Hypothalamus (tissue), 51 donors: ENCODE data around the gene GALNT17.
A peak's percentile ranks its signal among the peaks of the same experiment; 100 is the strongest.

ENCODE experiments used
- DNase-seq, 51 donors: peaks; one replicate each; lab custom pipeline; 2025; lab: John Stamatoyannopoulos, UW

GALNT17 gene

DNA sequence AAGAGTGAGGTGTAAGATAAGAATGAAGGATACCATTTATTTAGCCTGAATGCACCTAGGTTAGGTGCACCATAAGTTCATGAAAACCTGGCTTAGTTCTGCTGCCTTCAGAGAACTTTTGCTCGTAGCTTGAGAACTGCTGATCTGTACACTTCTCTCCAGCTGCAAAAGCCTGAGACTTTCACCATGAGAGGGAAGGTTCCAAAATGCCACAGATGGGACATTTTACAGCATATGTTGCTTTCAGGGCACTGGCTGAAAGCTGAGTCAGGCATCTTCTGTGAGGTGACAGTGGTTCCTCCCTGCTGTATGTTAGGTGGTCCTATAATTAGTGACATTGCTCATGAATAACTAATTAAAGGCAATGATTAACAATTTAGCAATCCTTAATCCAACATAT, 298.3 kb downstream of the GALNT17 start:
- no peak for DNase-seq

DNA sequence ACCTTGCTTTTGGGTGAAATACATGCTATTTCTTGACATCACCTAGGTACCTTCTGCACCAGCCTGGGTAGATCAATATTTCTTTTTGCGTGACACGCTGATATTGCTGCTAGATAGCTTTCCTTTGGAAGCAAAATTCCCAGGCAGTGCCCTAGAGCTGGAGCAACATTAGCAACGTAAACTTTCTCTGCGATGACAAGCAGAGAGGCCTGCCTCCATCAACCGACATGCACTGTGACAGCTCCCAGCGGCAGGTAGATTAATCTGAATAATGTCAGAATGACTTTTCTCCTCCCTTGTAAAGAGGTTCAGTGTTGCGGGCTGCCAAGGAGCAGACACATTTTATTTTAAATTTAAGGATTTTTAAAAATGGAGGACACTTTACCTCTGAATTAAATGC, 307.4 kb downstream of the GALNT17 start:
- no peak for DNase-seq

DNA sequence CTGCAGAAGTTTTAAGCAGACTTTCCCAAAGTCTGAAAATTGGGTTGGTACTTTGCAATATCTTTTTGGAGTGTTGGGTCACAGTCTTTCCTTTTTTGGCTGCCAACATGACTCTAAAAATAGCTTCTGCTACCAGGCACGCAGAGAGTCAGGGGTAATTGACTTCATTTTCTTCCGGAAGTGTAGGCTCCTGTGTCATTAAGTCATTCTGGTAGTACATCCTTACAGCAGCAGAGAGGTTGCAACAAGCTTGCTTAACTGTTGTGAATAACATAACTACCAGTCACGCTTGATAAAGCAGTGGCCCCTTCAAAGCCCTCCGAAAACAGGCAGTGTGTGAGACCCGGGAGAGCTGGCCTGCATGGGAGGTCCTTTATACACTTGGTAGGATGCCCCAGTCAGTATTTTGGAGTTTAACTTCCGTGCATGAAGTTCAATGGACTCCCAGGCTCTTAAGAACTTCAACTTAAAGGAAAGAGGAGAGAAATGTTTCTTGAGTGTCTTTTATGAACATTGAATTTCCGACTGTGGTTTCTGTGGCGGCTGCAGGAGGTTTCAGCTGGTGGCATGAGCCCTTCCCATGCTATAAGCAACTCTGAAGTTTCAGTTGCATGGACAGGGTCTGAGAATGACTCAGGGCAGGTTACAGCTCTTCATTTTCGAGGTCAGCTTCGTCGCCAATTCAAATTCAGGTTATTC, 310.7 kb downstream of the GALNT17 start:
- no peak for DNase-seq

DNA sequence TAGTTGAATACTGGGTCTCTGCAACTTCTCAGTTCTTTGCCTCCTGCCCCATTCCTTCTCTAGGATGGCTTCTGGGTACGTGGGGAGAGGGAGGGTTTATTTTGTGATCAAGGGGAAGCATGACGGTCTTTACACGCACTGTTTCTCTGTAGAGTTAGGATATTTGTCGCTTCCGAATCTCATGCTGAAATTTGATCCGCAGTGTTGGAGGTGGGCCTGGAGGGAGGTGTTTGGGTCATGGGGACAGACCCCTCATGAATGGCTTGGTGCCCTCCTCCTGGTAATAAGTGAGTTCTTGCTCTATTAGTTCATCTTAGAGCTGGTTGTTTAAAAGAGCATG, 311.2 kb downstream of the GALNT17 start:
- DNase-seq = no peak

DNA sequence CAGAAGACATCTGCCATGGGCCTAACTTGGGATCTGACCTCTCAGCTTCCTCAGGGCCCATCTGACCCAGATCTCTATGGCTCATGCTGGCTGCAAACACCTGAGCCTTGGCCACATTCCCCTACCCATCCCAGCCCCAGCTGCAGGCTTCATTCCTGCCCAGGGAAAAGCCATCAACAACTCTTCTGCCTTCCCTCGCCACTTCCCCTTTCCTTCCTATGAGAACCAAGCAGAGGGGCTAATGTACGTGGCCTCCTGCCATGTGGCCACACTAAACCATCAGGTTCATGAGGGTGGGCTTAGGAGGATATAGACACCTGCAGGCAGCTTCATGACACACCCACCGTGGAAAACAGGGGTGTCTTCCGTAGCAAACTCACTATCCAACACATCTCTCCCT, 312.2 kb downstream of the GALNT17 start:
- DNase-seq = no peak

DNA sequence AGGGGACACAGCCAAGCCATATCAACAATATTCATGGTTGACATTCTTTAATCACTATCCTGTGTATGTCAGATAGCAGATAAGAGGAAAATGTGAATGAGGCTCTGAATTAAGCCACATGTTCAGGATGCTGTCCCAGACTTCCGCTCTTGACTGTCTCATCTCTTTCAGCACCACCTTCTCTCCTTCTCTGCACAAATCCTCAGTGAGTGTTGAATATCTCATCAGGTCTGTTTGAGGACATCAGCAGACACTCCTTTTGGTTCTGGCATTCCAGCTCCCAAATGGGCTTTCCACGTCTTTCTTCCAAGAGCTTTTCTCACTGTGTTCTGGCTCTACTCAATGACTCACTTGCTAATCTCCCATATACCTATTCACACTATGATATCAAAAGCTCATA, 321.7 kb downstream of the GALNT17 start:
- DNase-seq = no peak

DNA sequence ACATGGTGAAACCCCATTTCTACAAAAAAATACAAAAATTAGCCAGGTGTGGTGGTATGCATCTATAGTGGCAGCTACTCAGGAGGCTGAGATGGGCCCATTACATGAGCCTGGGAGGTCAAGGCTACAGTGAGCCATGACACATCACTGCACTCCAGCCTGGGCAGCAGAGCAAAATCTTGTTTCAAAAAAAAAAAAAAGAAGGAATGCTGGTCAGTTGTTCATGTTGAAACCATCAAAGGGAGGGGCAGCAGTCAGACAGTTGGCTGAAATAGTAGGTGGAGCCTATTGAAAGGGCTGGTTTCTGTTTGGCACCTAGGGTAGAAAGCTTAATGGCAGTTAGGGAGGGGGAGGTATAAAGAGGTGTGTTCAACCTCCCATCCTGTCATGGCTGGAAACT, 323.0 kb downstream of the GALNT17 start:
- no peak for DNase-seq

DNA sequence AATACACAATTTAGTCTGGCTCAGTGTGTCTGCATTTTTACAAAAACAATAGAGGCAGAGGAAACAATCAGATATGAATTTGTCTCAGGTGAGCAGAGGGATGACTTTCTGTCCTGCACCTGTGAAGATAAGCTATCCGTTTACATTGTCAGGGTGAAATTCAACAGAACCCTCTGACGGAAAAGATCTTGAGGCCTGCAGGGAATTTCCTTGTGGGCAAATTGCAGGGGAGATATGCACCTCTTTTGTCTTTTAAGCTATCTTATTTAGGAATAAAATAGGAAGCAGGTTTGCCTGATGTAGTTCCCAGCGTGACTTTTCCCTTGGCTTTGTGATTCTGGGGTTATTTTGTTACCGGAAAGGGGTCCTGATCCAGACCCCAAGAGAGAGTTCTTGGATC, 325.1 kb downstream of the GALNT17 start:
- DNase-seq = no peak

DNA sequence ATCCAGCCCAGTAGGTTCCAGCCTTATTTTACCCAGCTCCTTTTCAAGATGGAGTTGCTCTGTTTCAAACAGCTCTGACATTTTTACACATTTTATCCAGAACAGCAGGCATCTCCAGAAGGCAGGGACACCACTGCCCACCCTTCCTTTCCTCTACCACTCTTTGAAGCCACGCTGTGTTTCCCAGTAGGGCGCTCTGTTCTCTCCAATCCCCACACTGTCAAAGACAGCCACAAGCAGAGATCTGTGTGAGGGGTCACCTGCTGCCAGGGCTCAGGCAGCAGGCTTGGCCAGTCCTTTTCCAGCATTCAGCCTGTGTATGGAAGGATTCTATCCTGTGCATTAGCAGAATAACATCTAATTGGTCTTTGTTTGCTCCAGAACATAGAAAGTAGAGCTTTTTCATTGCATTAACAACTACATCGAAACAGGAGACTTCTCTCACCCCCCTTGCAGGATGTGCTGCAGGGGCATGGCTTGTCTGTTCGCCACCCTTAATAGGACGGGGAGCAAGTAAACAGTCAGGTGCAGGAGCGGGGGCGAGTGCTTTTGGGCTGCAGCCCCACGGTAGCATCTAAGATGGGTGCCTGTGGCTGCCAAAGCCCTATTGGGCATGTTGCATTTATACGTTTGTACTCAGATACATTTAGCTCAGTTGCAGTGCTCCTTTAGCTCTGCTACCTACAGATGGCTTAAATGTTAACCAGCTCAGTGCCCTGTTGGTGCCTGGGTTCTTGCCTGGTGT, 326.1 kb downstream of the GALNT17 start:
- DNase-seq = no peak

DNA sequence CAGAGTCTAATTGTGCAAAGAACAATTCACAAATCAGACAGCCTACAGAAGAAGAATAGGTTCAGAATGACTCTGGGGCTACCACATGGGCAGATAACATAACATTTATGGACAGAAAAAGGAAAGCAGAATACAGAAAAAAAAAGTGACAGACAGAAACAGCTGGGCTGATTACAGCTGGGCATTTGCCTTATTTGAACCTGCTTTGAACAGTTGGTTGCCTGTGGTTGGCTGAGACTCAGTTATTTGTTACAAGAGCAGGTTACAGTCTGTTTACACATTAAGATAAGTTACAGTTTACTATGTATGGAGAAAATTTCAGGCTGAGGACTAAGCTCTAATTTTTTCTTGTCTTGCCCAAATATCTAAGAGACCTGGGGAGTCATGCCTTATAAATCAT, 327.2 kb downstream of the GALNT17 start:
- no peak for DNase-seq

DNA sequence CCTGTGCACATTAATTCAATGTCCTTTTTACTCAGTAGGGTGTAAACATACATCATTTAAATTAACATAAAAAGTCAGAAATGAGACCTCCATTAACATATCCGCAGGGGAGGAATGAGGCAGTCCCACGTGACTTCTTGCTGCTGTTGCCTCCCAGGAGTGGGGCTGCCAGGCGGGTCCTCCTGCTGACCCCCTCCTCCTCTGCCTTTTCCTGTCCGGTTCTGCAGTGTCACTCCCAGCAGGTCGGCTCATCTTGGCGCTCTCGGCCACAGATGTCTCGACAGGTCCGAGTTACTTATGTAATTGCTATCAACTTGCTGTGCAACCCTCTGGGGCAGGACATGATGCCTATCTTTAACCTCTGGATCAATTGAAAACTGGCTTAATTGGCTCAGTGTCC, 329.6 kb downstream of the GALNT17 start:
- DNase-seq = no peak

DNA sequence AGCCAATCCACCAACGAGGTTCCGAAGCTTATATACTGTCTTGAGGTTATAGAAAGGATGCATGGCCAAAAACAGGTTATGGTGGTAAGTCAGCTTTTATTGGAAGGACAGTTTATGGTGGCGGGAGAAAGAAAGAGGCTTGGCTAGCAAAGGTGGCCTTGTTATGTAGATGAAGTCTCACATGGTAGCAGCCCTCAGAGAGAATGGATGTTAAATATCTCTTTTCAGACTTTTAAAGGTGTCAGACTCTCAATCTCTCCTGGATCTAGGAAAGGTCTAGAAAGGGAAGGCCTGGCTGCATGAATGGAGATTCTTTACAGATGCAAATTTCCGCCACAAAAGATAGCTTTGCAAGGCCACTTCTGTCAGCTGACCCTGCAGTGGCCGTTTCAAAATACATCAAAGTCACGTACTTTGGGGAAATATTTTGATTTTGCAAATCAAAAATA, 333.8 kb downstream of the GALNT17 start:
- DNase-seq = no peak

DNA sequence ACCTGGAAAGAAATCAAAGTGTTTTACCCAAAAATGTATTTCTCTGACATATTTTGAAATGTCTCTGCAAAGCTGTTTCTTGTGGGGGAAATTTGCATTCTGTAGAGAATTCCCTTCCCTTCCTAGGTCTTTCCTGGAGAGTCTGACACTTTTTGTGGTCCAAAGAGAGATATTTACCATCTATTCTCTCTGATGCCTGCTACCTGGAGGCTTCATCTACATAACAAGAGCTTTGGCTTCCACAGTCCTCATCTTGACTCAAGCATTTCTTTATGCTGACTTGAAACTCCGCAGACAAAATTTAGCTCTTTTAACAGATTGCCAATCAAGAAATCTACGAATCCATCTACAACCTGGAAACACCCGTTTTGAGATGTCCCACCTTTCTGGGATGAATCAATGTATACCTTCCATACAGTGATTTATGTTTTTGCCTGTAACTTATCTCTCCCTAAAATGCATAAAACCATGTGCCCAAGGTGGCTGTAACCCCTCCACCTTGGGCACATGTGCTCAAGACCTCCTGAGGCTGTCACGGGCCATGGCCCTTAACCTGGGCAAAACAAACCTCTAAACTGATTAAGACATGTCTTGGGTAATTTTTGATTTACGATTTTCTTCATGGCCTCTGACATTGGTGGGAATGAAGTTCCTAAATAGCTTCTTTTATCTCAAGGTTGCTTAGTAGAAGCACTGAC, 334.7 kb downstream of the GALNT17 start:
- DNase-seq = no peak

DNA sequence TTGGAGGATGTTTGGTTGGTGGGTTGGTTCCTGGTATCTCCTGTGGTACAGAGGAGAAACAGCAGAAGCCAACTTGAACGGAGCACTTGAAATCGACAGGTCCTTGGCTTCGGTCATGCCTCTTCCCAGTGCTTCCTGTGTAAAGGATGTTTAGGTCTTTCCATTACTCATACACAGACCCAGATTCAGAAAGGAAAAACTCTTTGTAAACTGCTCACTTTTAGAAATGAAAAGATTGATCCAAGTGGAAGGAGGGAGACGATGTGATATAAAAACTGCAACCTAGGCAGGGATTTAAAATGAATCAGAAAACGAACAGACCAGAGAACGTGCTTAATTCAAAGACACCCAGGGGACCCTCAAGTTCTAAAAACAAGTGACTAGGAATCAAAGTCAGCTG, 338.4 kb downstream of the GALNT17 start:
- no peak for DNase-seq

DNA sequence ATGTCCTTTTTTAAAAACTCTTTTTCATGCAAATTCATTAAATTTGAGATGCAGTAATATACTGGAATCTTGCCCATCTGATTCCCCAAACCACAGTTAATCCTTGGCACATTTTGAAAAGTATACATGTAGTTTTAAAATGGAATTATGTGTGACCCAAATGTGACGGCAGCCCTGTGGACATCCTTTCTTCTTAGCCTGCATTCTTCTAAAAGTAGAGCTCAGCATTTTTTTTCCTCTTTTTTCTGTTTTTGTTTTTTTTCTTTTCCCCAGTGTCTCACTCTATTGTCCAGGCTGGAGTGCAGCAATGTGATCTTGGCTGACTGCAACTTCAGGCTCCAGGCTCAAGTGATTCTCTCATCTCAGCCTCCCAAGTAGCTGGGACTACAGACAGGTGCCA, 338.9 kb downstream of the GALNT17 start:
- no peak for DNase-seq

DNA sequence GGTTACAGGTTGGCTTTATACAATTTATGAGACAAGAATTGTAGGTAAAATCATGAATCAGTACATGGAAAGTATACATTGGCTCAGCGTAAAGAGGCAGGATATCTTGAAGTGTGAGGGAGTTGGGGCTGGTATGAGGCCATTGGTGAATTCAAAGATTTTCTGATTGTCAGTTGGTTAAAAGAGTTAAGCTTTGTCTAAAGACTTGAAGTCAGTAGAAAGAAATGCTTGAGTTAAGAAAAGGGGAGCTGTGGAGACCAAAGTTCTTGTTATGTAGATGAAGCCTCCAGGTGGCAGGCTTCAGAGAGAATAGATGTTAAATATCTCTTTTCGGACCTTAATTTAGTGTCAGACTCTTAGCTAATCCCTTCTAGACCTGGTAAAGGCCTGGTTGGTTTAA, 341.0 kb downstream of the GALNT17 start:
- DNase-seq = no peak

DNA sequence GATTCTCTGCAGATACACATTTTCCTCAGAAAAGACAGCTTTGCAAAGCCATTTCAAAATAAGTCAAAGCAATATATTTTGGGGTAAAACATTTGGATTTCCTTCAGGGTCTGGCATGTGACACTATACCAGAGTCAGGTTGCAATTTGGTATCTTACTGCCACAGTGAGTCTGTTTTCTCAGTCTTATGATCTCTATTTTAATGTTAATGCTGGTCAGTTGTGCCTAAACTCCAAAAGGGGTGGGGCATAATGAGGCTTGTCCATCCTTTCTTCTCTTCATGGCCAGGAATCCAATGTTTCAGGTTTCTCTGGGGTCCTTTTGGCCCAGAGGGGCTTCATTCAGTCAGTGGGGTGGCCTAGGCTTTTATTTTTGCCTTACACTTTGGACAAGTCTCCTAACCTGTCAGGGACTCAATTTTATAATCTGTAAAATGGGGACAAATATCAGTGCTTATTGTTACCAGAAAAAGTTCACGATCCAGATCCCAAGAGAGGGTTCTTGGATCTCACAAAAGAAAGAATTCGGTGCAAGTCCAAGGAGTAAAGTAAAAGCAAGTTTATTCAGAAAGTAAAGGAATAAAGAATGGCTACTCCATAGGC, 341.5 kb downstream of the GALNT17 start:
- DNase-seq = no peak

DNA sequence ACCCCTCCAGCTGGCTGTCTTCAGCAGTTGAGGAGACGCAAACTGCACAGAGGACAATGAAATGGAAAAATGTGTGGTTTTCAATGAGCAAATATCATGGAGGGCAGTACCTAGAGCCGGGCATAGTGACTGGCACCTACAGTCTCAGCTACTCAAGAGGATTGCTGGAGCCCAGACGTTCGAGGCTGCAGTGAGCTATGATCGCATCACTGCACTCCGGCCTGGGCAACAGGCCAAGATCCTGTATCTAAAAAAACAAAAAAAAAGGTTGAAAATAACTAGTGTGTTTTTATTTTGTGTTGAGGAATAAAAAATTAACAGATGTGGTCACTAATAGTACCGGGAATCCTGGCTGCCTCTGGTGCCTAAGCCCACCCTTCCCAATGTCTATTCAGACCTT, 345.5 kb downstream of the GALNT17 start:
- no peak for DNase-seq

DNA sequence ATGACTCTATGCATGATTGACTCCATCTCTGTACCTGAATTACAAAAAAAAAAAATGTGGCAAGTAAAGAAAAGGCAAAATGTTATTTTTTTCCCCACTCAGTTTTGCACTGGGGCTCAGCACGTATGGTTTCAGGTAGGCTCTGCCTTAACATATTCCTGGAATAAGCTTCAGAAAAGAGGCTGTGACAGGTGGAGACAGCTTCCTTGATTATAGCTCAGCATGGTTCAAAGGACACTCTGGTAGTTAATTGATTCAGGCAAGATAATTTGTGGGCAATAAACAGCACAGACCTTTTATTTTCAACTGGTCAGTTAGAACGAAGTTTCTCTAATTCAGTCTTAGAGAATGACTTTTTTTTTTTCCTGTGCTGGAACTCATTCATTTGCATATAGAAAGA, 347.3 kb downstream of the GALNT17 start:
- DNase-seq = no peak

DNA sequence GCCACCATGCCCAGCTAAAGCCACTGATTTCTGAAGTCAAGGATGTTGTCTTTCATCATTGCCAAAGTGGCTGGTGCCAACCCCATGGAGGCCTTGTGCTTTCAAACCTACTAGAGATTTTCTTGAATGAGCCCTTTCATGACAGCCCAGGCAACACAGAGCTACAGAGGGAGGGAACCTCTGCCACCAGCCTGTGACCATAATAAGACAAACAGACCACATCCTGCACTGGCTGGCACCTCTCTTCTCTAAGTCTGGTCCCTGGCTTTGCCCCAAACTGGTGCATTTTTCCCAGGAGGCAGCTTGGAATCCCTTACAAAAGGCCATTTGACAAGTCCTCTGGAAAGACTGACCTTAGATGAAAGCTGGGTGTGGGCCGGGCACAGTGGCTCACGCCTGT, 348.8 kb downstream of the GALNT17 start:
- DNase-seq = peak in 8 of 51 donors; percentile 7 to 21 (median 13)

DNA sequence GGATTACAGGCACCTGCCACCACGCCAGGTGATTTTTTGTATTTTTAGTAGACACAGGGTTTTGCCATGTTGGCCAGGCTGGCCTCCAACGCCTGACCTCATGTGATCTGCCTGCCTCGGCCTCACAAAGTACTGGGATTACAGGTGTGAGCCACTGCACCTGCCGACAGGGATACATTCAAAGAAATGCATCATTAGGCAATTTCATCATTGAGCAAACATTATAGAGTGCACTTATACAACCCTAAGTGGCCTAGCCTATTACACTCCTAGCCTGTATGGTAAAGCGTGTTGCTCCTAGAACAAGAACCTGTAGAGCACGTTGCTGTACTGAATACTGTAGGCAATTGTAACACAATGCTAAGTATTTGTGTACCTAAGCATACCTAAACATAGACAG, 350.3 kb downstream of the GALNT17 start:
- no peak for DNase-seq

DNA sequence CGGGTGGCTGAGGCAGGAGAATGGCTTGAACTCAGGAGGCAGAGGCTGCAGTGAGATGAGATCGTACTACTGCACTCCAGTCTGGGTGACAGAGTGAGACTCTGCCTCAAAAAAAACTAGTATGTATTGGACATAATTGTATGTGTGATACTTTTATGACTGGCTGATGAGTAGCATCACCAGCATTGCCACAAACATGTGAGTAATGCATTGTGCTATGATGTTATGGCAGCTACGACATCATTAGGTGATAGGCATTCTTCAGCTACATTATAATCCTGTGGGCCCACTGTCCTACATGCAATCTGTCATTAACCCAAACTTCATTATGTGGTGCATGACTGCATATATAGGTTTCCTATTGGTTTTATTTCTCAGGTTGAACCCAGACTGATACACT, 352.4 kb downstream of the GALNT17 start:
- DNase-seq = no peak
